Spinal cord (tissue), 10 donors: ENCODE results near the gene COL23A1. TPM values are rescaled to one million over a fixed set of nuclear protein-coding genes. Genes with fewer than 3 reads are reported as not detected.
"Not testable (repeated sequence)": the region's sequence is repeated elsewhere in the genome, so short reads cannot be mapped to it uniquely, and the experiment has no call there.

Experiments
- DNase-seq, 6 donors: peaks; one replicate each; pipeline versions ENCODE4 v3.0.0 to v3.0.0-alpha.2; 2013 to 2015; ENCODE audit warnings: low spot score in 6 of 6, low read depth in 4 of 6
- H3K27ac ChIP-seq: one replicate; pipeline ENCODE4 v1.5.1; 2013; ENCODE audit warnings: low read depth, low read length, control low read depth
- H3K27me3 ChIP-seq: one replicate; pipeline ENCODE4 v1.6.1; 2013; ENCODE audit warnings: low read length; ENCODE audit not compliant: control insufficient read depth, insufficient read depth
- H3K36me3 ChIP-seq: one replicate; pipeline ENCODE4 v1.6.1; 2013; ENCODE audit warnings: low read length; ENCODE audit not compliant: control insufficient read depth, insufficient read depth
- H3K4me1 ChIP-seq: one replicate; pipeline ENCODE4 v1.6.1; 2013; ENCODE audit warnings: low read length; ENCODE audit not compliant: control insufficient read depth, insufficient read depth
- H3K4me3 ChIP-seq: one replicate; pipeline ENCODE4 v1.5.1; 2013; ENCODE audit warnings: low read depth, low read length, control low read depth
- H3K9me3 ChIP-seq: one replicate; pipeline ENCODE4 v1.6.1; 2013; ENCODE audit warnings: low read length; ENCODE audit not compliant: control insufficient read depth, insufficient read depth
- WGBS: methylation state at CpG from one replicate; pipeline ENCODE4 v1.1.5; 2013; ENCODE audit warnings: missing lambda C conversion rate; ENCODE audit not compliant: insufficient coverage; 5-methylcytosine and 5-hydroxymethylcytosine counted together
- polyA plus RNA-seq, 2 donors: library from polyadenylated mRNA; unstranded; fragments of 120-200 nt; gene quantifications; one replicate each; pipeline ENCODE4 v1.2.1, GENCODE V29; 2013; ENCODE audit not compliant: insufficient read length in 2 of 2
- total RNA-seq, 2 donors: library from RNA; depleted of rRNA in 1 of 2; stranded (reverse); fragments of 120-200 nt in 1 of 2; fragments of >200 nt in 1 of 2; gene quantifications; one replicate each; pipeline versions ENCODE4 v1.2.3 to v1.2.4, GENCODE V29; 2013 to 2014
- donor health status: healthy.

COL23A1 gene
- total and polyA plus RNA-seq, 4 donors = 2.8 to 9.7 (median 8.0) TPM

GRCh38 chr5:178377583-178378270 lies 212.5 kb downstream of the COL23A1 start:
- H3K4me1 ChIP-seq = peaks cover 12% of the 10 kb centered on the region
- no peaks in the 10 kb centered on the region for H3K9me3 ChIP-seq
- no peak overlapping the region for H3K4me3 ChIP-seq
- H3K36me3 ChIP-seq = no peaks in the 10 kb centered on the region
- no peak overlapping the region for H3K27ac ChIP-seq
- no peaks in the 10 kb centered on the region for H3K27me3 ChIP-seq
- no peak for DNase-seq
- WGBS = 96% methylated on average over 20 of the region's 21 CpGs

GRCh38 chr5:178376921-178377582 lies 213.1 kb downstream of the COL23A1 start:
- DNase-seq = peak in 1 of 6 donors; percentile 79
- H3K36me3 ChIP-seq = no peaks in the 10 kb centered on the region
- no peaks in the 10 kb centered on the region for H3K27me3 ChIP-seq
- no peak overlapping the region for H3K27ac ChIP-seq
- H3K4me3 ChIP-seq = no peak overlapping the region
- peaks cover 14% of the 10 kb centered on the region for H3K4me1 ChIP-seq
- H3K9me3 ChIP-seq = no peaks in the 10 kb centered on the region
- 48% methylated on average over 19 of the region's 19 CpGs for WGBS

- no peaks in the 10 kb centered on the region for H3K36me3 ChIP-seq
- WGBS = 96% methylated on average over 12 of the region's 13 CpGs
- DNase-seq = no peak
- no peak overlapping the region for H3K27ac ChIP-seq
- H3K4me3 ChIP-seq = no peak overlapping the region
- H3K4me1 ChIP-seq = peaks cover 24% of the 10 kb centered on the region
- no peaks in the 10 kb centered on the region for H3K27me3 ChIP-seq
- no peaks in the 10 kb centered on the region for H3K9me3 ChIP-seq
These were observed 214.8 kb downstream of the COL23A1 start for GRCh38 chr5:178375348-178375747.

DNA sequence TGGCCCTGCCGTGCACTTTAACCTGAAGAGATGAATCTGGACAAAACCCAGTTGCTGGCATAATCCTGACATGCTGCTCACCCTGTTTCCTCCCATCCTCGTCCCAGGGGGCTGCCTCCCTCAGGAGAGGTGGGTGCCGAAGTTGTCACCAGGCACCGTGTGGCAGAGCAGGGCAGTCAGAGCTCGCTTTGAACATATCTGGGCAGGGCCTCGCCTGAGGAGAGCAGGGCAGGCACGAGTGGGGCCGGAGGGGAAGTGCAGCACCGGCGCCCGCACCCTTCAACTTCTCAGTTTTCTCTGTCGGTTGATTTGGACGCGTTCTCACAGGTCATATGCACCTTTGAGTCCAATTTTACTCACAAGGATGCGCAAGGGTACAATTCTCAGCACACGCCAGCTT lies 216.5 kb downstream of the COL23A1 start:
- H3K27me3 ChIP-seq = no peaks in the 10 kb centered on the region
- H3K4me1 ChIP-seq = peaks cover 24% of the 10 kb centered on the region
- 93% methylated on average over 16 of the region's 16 CpGs for WGBS
- no peak overlapping the region for H3K4me3 ChIP-seq
- no peaks in the 10 kb centered on the region for H3K9me3 ChIP-seq
- no peaks in the 10 kb centered on the region for H3K36me3 ChIP-seq
- no peak overlapping the region for H3K27ac ChIP-seq
- no peak for DNase-seq

GRCh38 chr5:178372142-178372571 lies 218.0 kb downstream of the COL23A1 start:
- peak in 3 of 6 donors; percentile 35 to 62 (median 44) for DNase-seq
- peak overlapping the region; percentile 79 for H3K27ac ChIP-seq
- 28% methylated on average over 13 of the region's 17 CpGs for WGBS
- H3K36me3 ChIP-seq = no peaks in the 10 kb centered on the region
- no peak overlapping the region for H3K4me3 ChIP-seq
- H3K4me1 ChIP-seq = peaks cover 30% of the 10 kb centered on the region
- no peaks in the 10 kb centered on the region for H3K9me3 ChIP-seq
- no peaks in the 10 kb centered on the region for H3K27me3 ChIP-seq

DNA sequence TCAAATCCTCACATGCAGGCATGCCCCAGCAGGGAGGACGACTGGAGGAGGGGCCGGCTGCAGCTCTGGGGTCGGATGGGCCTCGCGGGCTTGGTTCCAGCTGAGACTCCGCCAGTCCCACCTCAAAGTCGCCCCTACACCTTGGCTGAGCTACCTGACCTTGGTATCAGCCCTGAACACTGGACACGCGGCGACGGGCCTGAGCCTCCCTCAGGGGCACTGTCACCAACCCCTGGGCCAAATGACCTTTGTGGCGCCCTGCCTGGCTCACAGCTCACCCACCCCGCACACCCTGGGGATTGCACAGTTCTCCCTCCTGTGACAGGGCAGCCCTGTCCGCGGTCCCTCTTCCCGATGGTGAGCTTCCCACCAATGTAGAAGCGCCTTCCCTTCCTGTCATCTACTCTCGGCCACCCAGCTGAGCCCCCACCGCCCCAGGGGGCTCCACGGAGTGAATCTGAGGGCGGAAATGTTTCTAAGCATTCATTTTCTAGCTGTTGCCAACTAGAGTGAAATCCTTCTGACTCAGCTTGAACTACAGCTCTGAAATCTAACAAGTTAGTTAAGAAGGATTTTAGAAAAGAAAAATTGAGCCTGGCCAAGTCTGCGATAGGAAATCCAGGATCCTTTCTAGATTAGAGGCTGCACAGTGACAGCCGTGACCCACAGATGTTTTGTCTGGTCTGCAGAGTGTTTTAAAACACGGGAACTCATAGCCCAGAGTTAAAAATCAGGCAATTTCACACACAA lies 218.7 kb downstream of the COL23A1 start:
- Histone ChIP-seq H3K36me3 (no peaks in the 10 kb centered on the region), H3K9me3 (no peaks in the 10 kb centered on the region), H3K27ac (peak overlapping the region; percentile 79), H3K4me3 (no peak overlapping the region), H3K4me1 (peaks cover 26% of the 10 kb centered on the region), H3K27me3 (no peaks in the 10 kb centered on the region)
- WGBS = 64% methylated on average over 19 of the region's 24 CpGs
- DNase-seq = peak in 1 of 6 donors; percentile 39

- Histone ChIP-seq H3K27ac (no peak overlapping the region), H3K4me3 (no peak overlapping the region), H3K36me3 (no peaks in the 10 kb centered on the region), H3K27me3 (no peaks in the 10 kb centered on the region), H3K4me1 (peaks cover 30% of the 10 kb centered on the region), H3K9me3 (no peaks in the 10 kb centered on the region)
- 72% methylated on average over 3 of the region's 4 CpGs for WGBS
- no peak for DNase-seq
These were observed 220.1 kb downstream of the COL23A1 start for GRCh38 chr5:178370102-178370501.

GRCh38 chr5:178369469-178369868 lies 220.7 kb downstream of the COL23A1 start:
- H3K27me3 ChIP-seq, H3K9me3 ChIP-seq, H3K36me3 ChIP-seq, H3K27ac ChIP-seq, H3K4me3 ChIP-seq, DNase-seq: not testable (repeated sequence)
- 83% methylated on average over 2 of the region's 3 CpGs for WGBS
- peaks cover 34% of the 10 kb centered on the region for H3K4me1 ChIP-seq

DNA sequence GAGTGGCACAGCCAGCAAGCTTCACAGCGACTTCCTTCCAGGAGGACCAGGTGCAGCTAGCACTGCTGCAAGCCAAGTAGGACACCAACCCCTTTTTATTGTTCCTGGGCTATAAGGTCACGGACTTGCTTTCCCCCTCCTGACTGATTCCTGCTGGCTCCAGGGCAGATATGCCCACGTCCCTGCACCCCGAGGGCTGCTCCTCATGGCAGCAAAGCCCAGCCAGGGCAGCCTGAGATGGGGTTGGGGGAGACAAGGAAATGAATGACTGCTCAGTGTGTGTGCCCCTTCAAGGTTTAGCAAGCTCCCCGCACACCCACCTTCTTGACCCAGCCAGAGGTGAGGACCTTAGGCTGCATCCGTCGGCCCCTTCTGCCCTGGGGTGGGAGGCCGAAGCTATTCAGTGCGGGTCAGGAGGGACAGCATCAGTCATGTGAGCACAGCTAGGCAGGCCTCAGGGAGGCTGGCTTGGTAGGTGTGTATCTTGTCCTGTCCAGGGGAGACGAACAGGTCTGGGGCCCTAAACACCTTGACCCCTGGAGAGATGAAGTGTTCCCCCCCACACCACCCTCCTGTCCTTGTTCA lies 221.4 kb downstream of the COL23A1 start:
- Histone ChIP-seq H3K9me3 (no peaks in the 10 kb centered on the region), H3K36me3 (no peaks in the 10 kb centered on the region), H3K27ac (no peak overlapping the region), H3K4me1 (peaks cover 39% of the 10 kb centered on the region), H3K4me3 (no peak overlapping the region), H3K27me3 (no peaks in the 10 kb centered on the region)
- 91% methylated on average over 6 of the region's 10 CpGs for WGBS
- no peak for DNase-seq
